Peyer's patch (tissue), 4 donors: ENCODE measurements around the gene SCGB1D2. TPM values are rescaled to one million over a fixed set of nuclear protein-coding genes. Genes with fewer than 3 reads are reported as not detected.

Source experiments
- DNase-seq, 3 donors: peaks; one replicate each; pipeline ENCODE4 v3.0.0-alpha.2; 2017 to 2019
- H3K27ac ChIP-seq, 4 donors: fragments of 200-600 bp; sonication (generic); one replicate each; pipeline ENCODE4 v1.5.1; 2016 to 2019
- H3K27me3 ChIP-seq, 2 donors: fragments of 200-600 bp; sonication (generic); one replicate each; pipeline ENCODE4 v1.5.1; 2019
- H3K36me3 ChIP-seq, 3 donors: fragments of 200-600 bp; sonication (generic); one replicate each; pipeline ENCODE4 v1.5.1; 2016 to 2019
- H3K4me1 ChIP-seq, 4 donors: fragments of 200-600 bp; sonication (generic); one replicate each; pipeline ENCODE4 v1.5.1; 2016 to 2019
- H3K4me3 ChIP-seq, 4 donors: fragments of 200-600 bp; sonication (generic); 1 replicate in 3 of 4; 2 replicates in 1 of 4; pipeline ENCODE4 v1.5.1; 2016 to 2019; ENCODE audit warnings: mild to moderate bottlenecking in 1 of 4
- H3K9me3 ChIP-seq, 4 donors: fragments of 200-600 bp; sonication (generic); one replicate each; pipeline ENCODE4 v1.5.1; 2016 to 2019; ENCODE audit warnings: mild to moderate bottlenecking in 1 of 4
- CTCF ChIP-seq, 6 experiments: fragments of 450-650 bp in 4 of 6; fragments of 200-600 bp in 2 of 6; sonication (generic) in 1 of 6; IDR thresholded peaks; one replicate each; pipeline ENCODE4 v1.5.1; 2017 to 2019; ENCODE audit warnings: antibody characterized with exemption in 6 of 6, mild to moderate bottlenecking in 3 of 6, moderate library complexity in 1 of 6
- POLR2A ChIP-seq, 2 donors: fragments of 450-650 bp; IDR thresholded peaks; one replicate each; pipeline ENCODE4 v1.5.1; 2017; ENCODE audit warnings: antibody characterized with exemption in 2 of 2, mild to moderate bottlenecking in 2 of 2, moderate library complexity in 2 of 2
- total RNA-seq, 4 donors: library from RNA; depleted of rRNA; stranded (reverse); fragments of >200 nt; gene quantifications; one replicate each; pipeline ENCODE4 v1.1.0, GENCODE V29; 2016

The SCGB1D2 gene
- total RNA-seq, 4 donors from 2014 or later = not detected

DNA sequence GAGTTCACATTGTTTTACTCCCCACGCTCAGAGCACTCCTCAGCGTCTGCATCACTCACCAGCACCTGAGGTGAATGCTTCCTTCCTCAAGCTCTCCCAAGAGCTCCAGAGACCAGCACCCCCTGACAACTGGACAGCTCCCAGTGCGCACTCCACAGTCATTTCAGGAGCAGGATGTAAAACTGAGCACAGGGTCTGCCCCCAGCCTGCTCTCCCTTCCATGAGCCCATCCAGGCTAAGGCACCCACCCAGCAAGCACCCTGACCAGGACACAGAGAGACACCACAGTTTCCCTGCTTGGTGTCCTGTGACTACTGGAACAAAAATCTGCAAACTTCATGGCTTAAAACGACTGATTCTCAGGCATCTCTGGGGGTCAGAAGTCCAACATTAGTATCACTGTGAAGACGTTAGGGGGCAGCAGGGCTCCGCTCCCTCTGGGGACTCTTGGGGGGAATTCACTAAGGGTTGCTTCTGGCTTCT is 3.3 kb downstream of the SCGB1D2 start:
- DNase-seq = no peak
- H3K9me3 ChIP-seq = peaks cover 0 to under 1% (median 0%) of the 10 kb centered on the region in 4 donors
- no peaks in the 10 kb centered on the region for H3K4me1 ChIP-seq
- H3K27ac ChIP-seq = no peak overlapping the region
- H3K27me3 ChIP-seq = no peaks in the 10 kb centered on the region
- no peak overlapping the region for H3K4me3 ChIP-seq
- no peaks in the 10 kb centered on the region for H3K36me3 ChIP-seq
- TF ChIP-seq CTCF (IDR thresholded peaks at IDR 0.05) (peak in 1 of 6 experiments; percentile 5), POLR2A (IDR thresholded peaks at IDR 0.05) (no peak)

DNA sequence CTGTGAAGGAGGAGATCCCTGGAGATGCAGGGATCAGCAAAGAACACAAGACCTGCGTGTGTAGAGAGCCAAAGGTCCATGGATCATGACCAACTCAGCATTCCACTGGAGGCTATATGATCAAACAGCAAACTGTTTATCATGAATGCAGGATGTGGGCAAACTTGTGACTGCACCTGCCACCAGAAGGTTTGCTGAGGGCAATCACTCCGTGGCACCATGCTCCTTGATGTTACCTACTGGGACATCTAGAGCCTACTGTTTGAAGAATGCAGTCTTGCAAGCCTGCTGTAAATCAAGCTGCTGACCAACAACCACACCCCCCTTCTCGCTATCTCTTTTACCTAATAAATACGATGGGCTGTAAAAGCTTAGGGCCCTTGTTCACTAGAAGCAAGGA is 9.7 kb downstream of the SCGB1D2 start:
- TF ChIP-seq CTCF (IDR thresholded peaks at IDR 0.05) (no peak), POLR2A (IDR thresholded peaks at IDR 0.05) (no peak)

DNA sequence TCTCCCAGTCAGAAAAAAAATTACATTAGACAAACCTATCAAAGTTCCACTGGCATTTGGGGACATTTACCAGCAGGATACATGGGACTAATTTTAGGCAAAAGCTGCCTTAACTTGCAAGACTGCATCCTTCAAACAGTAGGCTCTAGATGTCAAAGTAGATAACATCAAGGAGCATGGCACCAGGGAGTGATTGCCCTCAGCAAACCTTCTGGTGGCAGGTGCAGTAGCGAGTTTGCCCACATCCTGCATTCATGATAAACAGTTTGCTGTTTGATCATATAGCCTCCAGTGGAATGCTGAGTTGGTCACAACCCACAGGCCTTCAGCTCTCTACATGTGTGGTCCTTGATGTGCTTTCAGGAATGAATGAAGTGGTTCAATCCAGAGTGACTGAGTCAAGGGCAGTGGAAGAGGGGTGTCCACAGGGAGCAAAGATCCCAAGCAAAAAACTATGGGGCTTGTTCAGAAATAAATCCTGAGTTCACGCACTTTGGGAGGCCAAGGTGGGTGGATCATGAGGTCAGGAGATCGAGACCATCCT is 12.0 kb downstream of the SCGB1D2 start:
- Histone ChIP-seq H3K9me3 (peaks cover 0 to 38% (median 7%) of the 10 kb centered on the region in 4 donors), H3K27me3 (no peaks in the 10 kb centered on the region), H3K36me3 (no peaks in the 10 kb centered on the region), H3K27ac (no peak overlapping the region), H3K4me3 (no peak overlapping the region), H3K4me1 (no peaks in the 10 kb centered on the region)
- TF ChIP-seq CTCF (IDR thresholded peaks at IDR 0.05) (no peak), POLR2A (IDR thresholded peaks at IDR 0.05) (no peak)
- no peak for DNase-seq

More for the DNA sequence above, 9.7 kb downstream of the SCGB1D2 start:
- Histone ChIP-seq H3K4me3 (no peak overlapping the region), H3K27me3 (no peaks in the 10 kb centered on the region), H3K9me3 (peaks cover 0 to 38% (median 7%) of the 10 kb centered on the region in 4 donors), H3K4me1 (no peaks in the 10 kb centered on the region), H3K36me3 (no peaks in the 10 kb centered on the region), H3K27ac (no peak overlapping the region)
- DNase-seq = no peak

- no peak overlapping the region for H3K4me3 ChIP-seq
- H3K36me3 ChIP-seq = no peaks in the 10 kb centered on the region
- no peaks in the 10 kb centered on the region for H3K27me3 ChIP-seq
- DNase-seq = no peak
- no peak for TF ChIP-seq CTCF (IDR thresholded peaks at IDR 0.05)
- TF ChIP-seq POLR2A (IDR thresholded peaks at IDR 0.05) = no peak
- H3K27ac ChIP-seq = no peak overlapping the region
- H3K9me3 ChIP-seq = peaks cover 0 to 28% (median 7%) of the 10 kb centered on the region in 4 donors
- no peaks in the 10 kb centered on the region for H3K4me1 ChIP-seq
Measured at GRCh38 chr11:62256281-62256680, 14.2 kb downstream of the SCGB1D2 start.

DNA sequence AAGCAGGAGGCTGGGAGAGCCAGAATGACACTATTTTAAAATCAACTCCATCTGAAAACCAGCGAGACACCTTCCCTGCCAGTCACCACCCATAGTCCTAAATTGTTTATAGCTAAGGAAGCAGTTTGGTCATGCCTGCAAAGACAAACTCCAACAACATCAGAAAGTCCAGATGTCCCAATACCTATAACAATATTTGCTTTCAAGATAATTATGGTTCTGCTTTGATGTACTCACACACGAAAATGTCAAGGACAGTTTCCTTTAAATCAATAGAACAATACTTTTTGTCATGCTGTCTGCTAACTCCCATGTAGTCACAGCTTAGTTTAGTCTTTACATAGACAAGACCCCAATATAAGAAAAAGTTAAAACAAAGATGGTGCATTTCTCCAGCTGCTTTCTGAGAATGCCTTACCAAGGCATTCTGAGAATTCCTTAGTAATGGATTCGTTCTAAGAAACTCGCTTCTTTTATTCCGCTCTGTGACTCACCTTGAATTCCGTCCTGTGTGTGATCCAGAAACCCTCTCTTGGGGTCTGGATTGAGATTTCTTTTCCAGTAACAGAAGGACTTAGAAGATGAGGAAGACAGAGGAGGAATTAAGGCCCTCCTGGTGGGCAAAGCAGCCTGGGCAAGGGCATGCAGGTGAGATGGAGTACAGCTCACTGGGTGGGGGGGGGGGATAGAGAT is 18.4 kb downstream of the SCGB1D2 start:
- TF ChIP-seq POLR2A (IDR thresholded peaks at IDR 0.05) (no peak), CTCF (IDR thresholded peaks at IDR 0.05) (no peak)

More for the DNA sequence above, 18.4 kb downstream of the SCGB1D2 start:
- Histone ChIP-seq H3K36me3 (no peaks in the 10 kb centered on the region), H3K4me1 (no peaks in the 10 kb centered on the region), H3K4me3 (no peak overlapping the region), H3K27ac (no peak overlapping the region), H3K27me3 (no peaks in the 10 kb centered on the region), H3K9me3 (no peaks in the 10 kb centered on the region)
- no peak for DNase-seq
